GM19455 (cell line): ENCODE data around the gene KRTAP8-1.

Experiments
- ATAC-seq: cut with Tn5 transposase; IDR thresholded peaks from one replicate; pipeline ENCODE4 v1.9.1; 2021; ENCODE audit not compliant: unreplicated experiment

Gene KRTAP8-1, protein sequence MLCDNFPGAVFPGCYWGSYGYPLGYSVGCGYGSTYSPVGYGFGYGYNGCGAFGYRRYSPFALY

GRCh38 chr21:30813174-30813573 lies at the start of gene KRTAP8-1:
Gene KRTAP8-1, minus strand, starts transcription at chr21:30813274. Its CDS starts 54 bp downstream, at chr21:30813220.
- no peak for ATAC-seq

- no peak for ATAC-seq
Measured at GRCh38 chr21:30847627-30848500, 34.8 kb upstream of the KRTAP8-1 start.

GRCh38 chr21:30842990-30843389 lies 29.9 kb upstream of the KRTAP8-1 start:
- no peak for ATAC-seq

DNA sequence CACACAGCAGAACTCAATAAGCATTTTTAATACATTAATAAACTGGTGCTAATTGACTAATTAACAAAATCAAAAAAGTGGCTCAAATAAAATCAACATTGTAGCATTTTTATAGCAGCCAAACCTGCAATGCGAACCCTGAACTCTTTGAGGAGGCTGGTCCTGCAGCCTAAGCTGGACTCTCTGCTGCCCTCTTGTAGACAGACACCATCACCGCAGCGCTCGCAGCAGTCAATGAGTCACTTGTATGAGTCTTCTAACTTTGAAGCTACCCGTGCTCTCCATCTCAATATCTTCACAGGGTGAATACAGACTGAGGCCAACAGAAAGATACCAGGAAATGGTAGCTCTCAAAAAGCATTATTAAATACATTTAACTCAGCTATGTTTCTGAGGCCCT lies 26.2 kb upstream of the KRTAP8-1 start:
- ATAC-seq: no peak

DNA sequence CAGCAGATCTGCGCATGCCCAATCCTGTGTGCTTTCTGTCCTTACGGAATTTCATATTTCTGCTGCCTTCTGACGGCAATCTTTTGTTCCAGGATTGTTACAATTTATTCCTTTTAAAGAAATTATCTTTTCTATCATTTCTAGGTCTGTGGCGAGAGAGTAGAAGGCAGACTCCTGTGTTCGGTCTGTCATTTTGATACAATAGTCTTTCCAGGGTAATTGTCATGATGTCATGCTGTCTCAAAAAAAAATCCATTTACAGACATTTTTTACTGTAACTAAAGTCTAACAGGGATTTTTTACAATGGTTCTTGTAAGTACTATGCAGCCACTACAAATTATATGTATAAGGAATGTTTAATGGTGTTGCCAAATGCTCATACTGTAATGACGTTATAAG lies 25.5 kb upstream of the KRTAP8-1 start:
- no peak for ATAC-seq

GRCh38 chr21:30831194-30831765 lies 18.2 kb upstream of the KRTAP8-1 start:
- no peak for ATAC-seq

GRCh38 chr21:30829659-30830058 lies 16.6 kb upstream of the KRTAP8-1 start, which contains the start of gene KRTAP7-1:
Gene KRTAP7-1, minus strand, starts transcription at chr21:30829759. Its CDS starts 61 bp downstream, at chr21:30829698.
- ATAC-seq: no peak

DNA sequence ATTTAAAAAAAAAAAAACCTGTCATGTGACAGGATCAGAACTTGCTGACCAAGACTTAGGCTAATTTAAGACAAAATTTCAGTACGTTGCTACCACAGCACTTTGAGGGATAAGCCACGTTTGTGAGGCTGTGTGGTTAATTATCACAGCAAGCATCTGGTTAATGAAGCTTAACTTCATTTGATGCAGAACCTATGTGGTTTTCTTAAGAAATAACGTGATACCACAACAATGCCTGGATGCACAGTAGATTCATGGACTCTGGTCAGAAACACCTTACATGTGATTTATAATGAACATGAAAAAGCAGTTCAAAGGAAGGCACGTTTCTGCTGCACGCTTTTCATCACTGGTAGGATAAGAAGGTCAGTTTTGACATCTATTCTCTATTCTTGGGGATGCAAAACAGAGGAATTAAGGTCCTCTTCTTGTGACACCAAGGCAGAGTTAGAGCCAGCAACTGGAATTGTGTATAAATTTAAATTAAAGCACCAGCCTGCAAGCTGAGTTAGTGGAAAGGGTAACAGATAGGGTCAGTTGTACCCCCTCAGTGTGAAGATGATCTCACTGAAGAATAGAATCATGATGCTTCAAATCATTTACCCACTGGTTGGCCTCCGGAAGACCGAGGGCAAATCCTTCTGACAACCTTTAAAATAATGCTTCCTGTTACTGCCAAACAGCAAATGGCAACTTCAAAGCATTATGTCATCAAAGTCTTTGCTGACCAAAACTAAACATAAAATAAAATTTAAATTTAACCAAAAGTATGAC lies 6.0 kb upstream of the KRTAP8-1 start:
- ATAC-seq: no peak

- ATAC-seq: no peak
Measured at GRCh38 chr21:30800605-30801004, 12.5 kb downstream of the KRTAP8-1 start.

GRCh38 chr21:30793581-30794314 lies 19.3 kb downstream of the KRTAP8-1 start:
- ATAC-seq: no peak

DNA sequence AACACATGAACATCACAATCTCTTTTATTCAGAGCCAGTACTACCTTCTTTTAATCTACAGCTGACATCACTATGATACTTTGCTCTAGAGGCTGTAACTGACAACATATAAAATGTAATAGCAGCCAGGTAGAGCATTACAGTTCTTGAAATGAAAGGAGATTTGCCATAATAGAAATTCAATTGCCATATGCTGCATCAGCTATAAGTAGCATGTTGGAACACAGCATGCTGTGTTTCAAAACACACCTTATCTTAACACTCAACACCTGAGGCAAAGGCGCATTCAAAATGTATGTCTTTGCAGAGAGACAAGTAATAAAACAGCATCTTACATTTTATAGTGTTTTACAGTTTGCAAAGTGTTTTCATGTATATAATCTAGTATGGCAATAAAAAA lies 33.8 kb downstream of the KRTAP8-1 start:
- ATAC-seq: no peak

DNA sequence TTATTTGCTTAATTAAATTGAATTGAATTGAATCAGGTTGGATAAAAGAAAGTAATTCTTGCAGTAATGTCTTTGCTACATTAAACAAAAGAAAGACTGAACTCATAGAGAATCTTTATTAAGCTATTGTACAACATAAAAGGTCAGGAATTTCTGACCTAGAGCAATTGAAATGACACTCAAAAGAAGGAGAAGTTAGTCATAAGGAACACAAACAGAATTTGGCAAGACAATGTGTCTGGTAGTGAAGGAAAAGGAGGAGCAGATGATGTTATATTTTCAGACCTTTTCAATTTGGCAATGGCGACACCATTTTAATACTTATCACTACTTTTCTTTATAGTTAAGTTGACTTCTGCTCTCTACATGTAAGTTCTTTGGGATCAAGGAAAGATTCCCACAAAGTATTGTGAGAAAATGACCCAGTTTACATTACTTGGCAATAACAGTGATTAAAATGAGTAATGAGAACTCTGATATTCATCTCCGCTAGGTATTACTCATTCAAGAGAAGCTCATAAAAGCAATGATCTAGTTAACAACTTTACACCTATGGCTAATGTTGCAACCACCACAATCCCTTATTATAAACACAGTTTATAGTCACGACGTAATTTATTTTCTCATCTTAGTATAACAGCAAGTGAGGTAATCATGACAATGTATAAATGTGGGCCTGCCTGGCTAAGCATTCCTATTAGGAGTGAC lies 43.2 kb downstream of the KRTAP8-1 start:
- no peak for ATAC-seq
